Gastroesophageal sphincter (tissue), 4 donors: ENCODE data around the gene SLC26A5. TPM values are rescaled to one million over a fixed set of nuclear protein-coding genes. Genes with fewer than 3 reads are reported as not detected.

ENCODE experiments used
- ATAC-seq: fragments of 150-250 bp; one replicate; pipeline ENCODE4 v1.9.1; 2016; ENCODE audit warnings: mild to moderate bottlenecking, moderate library complexity
- H3K27ac ChIP-seq, 4 donors: fragments of 200-600 bp; sonication (generic) in 3 of 4; 1 replicate in 3 of 4; 2 replicates in 1 of 4; pipeline ENCODE4 v1.5.1; 2016 to 2019
- H3K27me3 ChIP-seq: fragments of 200-600 bp; sonication (generic); one replicate; pipeline ENCODE4 v1.5.1; 2019
- H3K36me3 ChIP-seq, 2 donors: fragments of 200-600 bp; sonication (generic); one replicate each; pipeline ENCODE4 v1.5.1; 2019; ENCODE audit warnings: control low read depth in 1 of 2
- H3K4me1 ChIP-seq, 3 donors: fragments of 200-600 bp; sonication (generic); 1 replicate in 2 of 3; 2 replicates in 1 of 3; pipeline ENCODE4 v1.5.1; 2016 to 2019; ENCODE audit warnings: control low read depth in 2 of 3
- H3K4me3 ChIP-seq, 2 donors: fragments of 200-600 bp; sonication (generic); one replicate each; pipeline ENCODE4 v1.5.1; 2019; ENCODE audit warnings: mild to moderate bottlenecking in 1 of 2, moderate library complexity in 1 of 2
- H3K9me3 ChIP-seq, 3 donors: fragments of 200-600 bp; sonication (generic); one replicate each; pipeline ENCODE4 v1.5.1; 2017 to 2019; ENCODE audit warnings: control low read depth in 2 of 3
- CTCF ChIP-seq, 4 experiments: fragments of 200-600 bp in 2 of 4; fragments of 450-650 bp in 2 of 4; sonication (generic) in 1 of 4; IDR thresholded peaks; one replicate each; pipeline ENCODE4 v1.5.1; 2017 to 2019; ENCODE audit warnings: antibody characterized with exemption in 4 of 4, mild to moderate bottlenecking in 2 of 4, moderate library complexity in 2 of 4
- EP300 ChIP-seq: sonication (generic); formaldehyde crosslinking; IDR thresholded peaks from one replicate; pipeline ENCODE4 v1.6.1; 2017; ENCODE audit warnings: antibody characterized with exemption, mild to moderate bottlenecking
- POLR2A ChIP-seq, 2 donors: fragments of 450-650 bp; IDR thresholded peaks; one replicate each; pipeline ENCODE4 v1.6.1; 2017; ENCODE audit warnings: antibody characterized with exemption in 2 of 2, mild to moderate bottlenecking in 2 of 2, moderate library complexity in 1 of 2
- POLR2AphosphoS5 ChIP-seq: sonication (generic); formaldehyde crosslinking; IDR thresholded peaks from one replicate; pipeline ENCODE4 v1.6.1; 2017; ENCODE audit warnings: antibody characterized with exemption
- WGBS, 2 donors: methylation state at CpG; one replicate each; pipeline ENCODE4 v1.1.5; 2018; ENCODE audit warnings: low coverage in 1 of 2; 5-methylcytosine and 5-hydroxymethylcytosine counted together
- small RNA-seq, 4 donors: library from RNA; depleted of rRNA; stranded (forward); fragments of <200 nt; gene quantifications; one replicate each; pipeline ENCODE3, GENCODE V24; 2016
- total RNA-seq, 4 donors: library from RNA; depleted of rRNA; stranded (reverse); fragments of >200 nt; gene quantifications; one replicate each; pipeline ENCODE4 v1.1.0, GENCODE V29; 2016

The SLC26A5 gene
- total RNA-seq, 4 donors from 2014 or later, result 0.13 to 0.16 TPM; not detected in 2

- no peak for ATAC-seq
- H3K4me3 ChIP-seq, result no peak overlapping the region
- H3K36me3 ChIP-seq, result peaks cover 0 to 56% of the 10 kb centered on the region in 2 donors
- H3K9me3 ChIP-seq, result no peaks in the 10 kb centered on the region
- no peaks in the 10 kb centered on the region for H3K27me3 ChIP-seq
- no peak overlapping the region for H3K27ac ChIP-seq
- 63 to 74% methylated on average over 1 to 2 of the region's 2 CpGs for WGBS, 2 donors
- TF ChIP-seq POLR2A (IDR thresholded peaks at IDR 0.05) (no peak), POLR2AphosphoS5 (no peak), EP300 (no peak), CTCF (IDR thresholded peaks at IDR 0.05) (no peak)
- peaks cover 4 to 29% (median 12%) of the 10 kb centered on the region in 3 donors for H3K4me1 ChIP-seq
Observed at GRCh38 chr7:103341466-103341865, 104.5 kb downstream of the SLC26A5 start.

- no peaks in the 10 kb centered on the region for H3K27me3 ChIP-seq
- H3K4me1 ChIP-seq, result peaks cover 4 to 21% (median 7%) of the 10 kb centered on the region in 3 donors
- no peak overlapping the region for H3K27ac ChIP-seq
- WGBS, 2 donors, result 100% methylated on average over 1 to 2 of the region's 2 CpGs
- H3K9me3 ChIP-seq, result no peaks in the 10 kb centered on the region
- H3K4me3 ChIP-seq, result no peak overlapping the region
- no peak for TF ChIP-seq CTCF (IDR thresholded peaks at IDR 0.05)
- TF ChIP-seq EP300, result no peak
- TF ChIP-seq POLR2A (IDR thresholded peaks at IDR 0.05), result no peak
- no peak for TF ChIP-seq POLR2AphosphoS5
- peaks cover 0 to 81% of the 10 kb centered on the region in 2 donors for H3K36me3 ChIP-seq
- no peak for ATAC-seq
Observed at GRCh38 chr7:103338864-103339263, 107.1 kb downstream of the SLC26A5 start.

GRCh38 chr7:103336761-103337160 lies 109.2 kb downstream of the SLC26A5 start:
- WGBS, 2 donors, result 93 to 100% methylated on average over 1 to 2 of the region's 2 CpGs
- no peak for ATAC-seq
- no peaks in the 10 kb centered on the region for H3K9me3 ChIP-seq
- H3K27me3 ChIP-seq, result no peaks in the 10 kb centered on the region
- no peak overlapping the region for H3K27ac ChIP-seq
- no peak overlapping the region for H3K4me3 ChIP-seq
- H3K36me3 ChIP-seq, result peaks cover 0 to 91% of the 10 kb centered on the region in 2 donors
- peaks cover 0 to 1% (median 0%) of the 10 kb centered on the region in 3 donors for H3K4me1 ChIP-seq
- TF ChIP-seq CTCF (IDR thresholded peaks at IDR 0.05), result no peak
- TF ChIP-seq POLR2AphosphoS5, result no peak
- TF ChIP-seq POLR2A (IDR thresholded peaks at IDR 0.05), result no peak
- TF ChIP-seq EP300, result no peak

GRCh38 chr7:103325744-103326143 lies 120.3 kb downstream of the SLC26A5 start:
- no peak for TF ChIP-seq POLR2A (IDR thresholded peaks at IDR 0.05)
- no peak for TF ChIP-seq CTCF (IDR thresholded peaks at IDR 0.05)
- no peak for TF ChIP-seq POLR2AphosphoS5
- TF ChIP-seq EP300, result no peak
- Histone ChIP-seq H3K9me3 (no peaks in the 10 kb centered on the region), H3K4me3 (no peak overlapping the region), H3K27me3 (no peaks in the 10 kb centered on the region), H3K27ac (no peak overlapping the region), H3K4me1 (no peaks in the 10 kb centered on the region), H3K36me3 (peaks cover 0 to 86% of the 10 kb centered on the region in 2 donors)
- 90% methylated on average over 5 to 8 of the region's 8 CpGs for WGBS, 2 donors
- ATAC-seq, result no peak

Small RNA genes within 50 kb of the gene (small RNA-seq; reads per million reads assigned to genes)
- gene RF00019 (0 reads per million in 4 donors), gene RPS29P16 (0 reads per million in 4 donors)

Other genes starting within 250 kb of the SLC26A5 start
- 10 to 100 TPM; 37.3 to 70.9 (median 57.4) TPM for gene PMPCB, start 148.8 kb downstream of the SLC26A5 start, total RNA-seq
- 10 to 100 TPM in 3 of 4 donors, 1 to 10 TPM in 1; 8.4 to 15.6 (median 12.7) TPM for gene DNAJC2, start 101.4 kb downstream of the SLC26A5 start, total RNA-seq
- gene PSMC2, start 98.6 kb downstream of the SLC26A5 start, total RNA-seq, result 100 to 1,000 TPM; 119 to 137 (median 128) TPM